Body of pancreas (tissue), 4 donors: ENCODE measurements around the gene CTNS. TPM values are rescaled to one million over a fixed set of nuclear protein-coding genes. Genes with fewer than 3 reads are reported as not detected.
A peak's percentile ranks its signal among the peaks of the same experiment; 100 is the strongest.

Experiments
- ATAC-seq: fragments of 150-250 bp; one replicate; pipeline ENCODE4 v1.9.1; 2016
- DNase-seq, 4 donors: peaks; one replicate each; pipeline ENCODE4 v3.0.0-alpha.2; 2019
- H3K27ac ChIP-seq, 4 donors: fragments of 200-600 bp; sonication (generic); 1 replicate in 3 of 4; 2 replicates in 1 of 4; pipeline versions ENCODE4 v1.5.1 to v1.6.1; 2016 to 2019; ENCODE audit warnings: mild to moderate bottlenecking in 1 of 4, mixed read lengths in 1 of 4, moderate library complexity in 1 of 4
- H3K27me3 ChIP-seq, 2 donors: fragments of 200-600 bp; sonication (generic); one replicate each; pipeline ENCODE4 v1.6.0; 2016; ENCODE audit warnings: mild to moderate bottlenecking in 1 of 2
- H3K36me3 ChIP-seq, 2 donors: fragments of 200-600 bp; sonication (generic); replicated peaks in 1 of 2; 2 replicates each; pipeline ENCODE4 v1.5.1; 2016; ENCODE audit warnings: low read depth in 2 of 2; ENCODE audit not compliant: insufficient read depth in 1 of 2
- H3K4me1 ChIP-seq: fragments of 200-600 bp; sonication (generic); one replicate; pipeline ENCODE4 v1.6.0; 2016
- H3K4me3 ChIP-seq, 2 donors: fragments of 200-600 bp; sonication (generic); 1 replicate in 1 of 2; 2 replicates in 1 of 2; pipeline ENCODE4 v1.5.1; 2016 to 2019
- H3K9me3 ChIP-seq, 3 donors: fragments of 200-600 bp; sonication (generic); 1 replicate in 2 of 3; 2 replicates in 1 of 3; pipeline ENCODE4 v1.5.1; 2016
- POLR2A ChIP-seq, 3 donors: fragments of 450-650 bp; IDR thresholded peaks; one replicate each; pipeline ENCODE4 v1.6.1; 2016; ENCODE audit warnings: antibody characterized with exemption in 3 of 3, mild to moderate bottlenecking in 2 of 3
- WGBS, 2 donors: methylation state at CpG; one replicate each; pipeline ENCODE4 v1.1.5; 2017; 5-methylcytosine and 5-hydroxymethylcytosine counted together
- intact Hi-C: fragments of 100-400 bp; cut with DNase I; formaldehyde crosslinking; loops from one replicate; pipeline ENCODE4 v1.15.1; 2023
- total RNA-seq, 2 donors: library from RNA; depleted of rRNA; stranded (reverse); fragments of >200 nt; gene quantifications; one replicate each; pipeline ENCODE4 v1.1.0, GENCODE V29; 2016
- TF ChIP-seq, protein P1 (sequence below), 7 experiments: fragments of 450-650 bp in 4 of 7; fragments of 200-600 bp in 3 of 7; sonication (generic) in 3 of 7; IDR thresholded peaks; one replicate each; pipeline ENCODE4 v1.5.1; 2016 to 2019; ENCODE audit warnings: antibody characterized with exemption in 7 of 7

CTNS gene
- total RNA-seq, 2 donors from 2014 or later, result 15.8 to 29.3 TPM

DNA sequence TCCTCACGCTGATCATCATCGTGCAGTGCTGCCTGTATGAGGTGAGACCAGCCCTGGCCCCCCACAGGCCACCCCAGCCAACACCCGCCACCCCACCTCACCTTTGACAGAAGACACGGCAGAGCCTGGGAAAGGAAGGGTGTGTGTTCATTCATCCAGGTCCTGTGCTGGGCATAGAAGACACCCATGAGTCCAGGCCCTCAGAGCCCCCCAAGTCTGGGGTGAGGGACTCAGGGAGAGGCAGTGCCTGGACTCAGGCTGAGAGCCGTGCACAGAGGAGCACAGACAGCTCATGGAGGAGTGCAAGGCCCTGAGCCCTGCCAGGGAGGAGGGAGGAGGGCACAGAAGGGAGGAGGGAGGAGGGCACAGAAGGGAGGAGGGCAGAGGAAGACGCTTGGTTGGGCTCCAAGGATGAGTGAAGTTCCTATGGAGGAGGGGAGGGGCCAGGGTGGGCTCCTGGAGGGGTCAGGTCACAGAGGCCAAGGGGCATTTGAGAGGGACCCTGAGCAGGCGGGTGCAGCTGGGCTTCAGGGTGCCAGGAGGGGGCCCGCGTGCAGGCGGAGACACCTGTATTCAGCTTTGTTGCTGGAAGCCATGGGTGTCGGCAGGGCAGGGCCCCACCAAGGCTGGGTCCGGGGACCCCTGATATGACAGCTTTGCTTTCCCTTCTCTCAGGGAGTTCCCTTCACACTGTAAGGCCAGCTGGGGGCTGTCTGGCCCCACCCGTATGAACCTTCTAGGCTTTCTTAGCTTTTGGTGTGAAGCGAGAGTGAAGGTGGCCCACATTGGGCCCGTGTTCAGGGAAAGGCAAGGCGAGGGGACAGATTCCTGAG, 20.4 kb downstream of the CTNS start:
- 86 to 91% methylated on average over 13 to 16 of the region's 16 CpGs for WGBS, 2 donors
- H3K4me3 ChIP-seq, result no peak overlapping the region
- ATAC-seq (no peak), DNase-seq (no peak)
- intact Hi-C loops, result no loop called here
- peaks cover 0 to 2% of the 10 kb centered on the region in 2 donors for H3K36me3 ChIP-seq
- TF ChIP-seq, protein P1, sequence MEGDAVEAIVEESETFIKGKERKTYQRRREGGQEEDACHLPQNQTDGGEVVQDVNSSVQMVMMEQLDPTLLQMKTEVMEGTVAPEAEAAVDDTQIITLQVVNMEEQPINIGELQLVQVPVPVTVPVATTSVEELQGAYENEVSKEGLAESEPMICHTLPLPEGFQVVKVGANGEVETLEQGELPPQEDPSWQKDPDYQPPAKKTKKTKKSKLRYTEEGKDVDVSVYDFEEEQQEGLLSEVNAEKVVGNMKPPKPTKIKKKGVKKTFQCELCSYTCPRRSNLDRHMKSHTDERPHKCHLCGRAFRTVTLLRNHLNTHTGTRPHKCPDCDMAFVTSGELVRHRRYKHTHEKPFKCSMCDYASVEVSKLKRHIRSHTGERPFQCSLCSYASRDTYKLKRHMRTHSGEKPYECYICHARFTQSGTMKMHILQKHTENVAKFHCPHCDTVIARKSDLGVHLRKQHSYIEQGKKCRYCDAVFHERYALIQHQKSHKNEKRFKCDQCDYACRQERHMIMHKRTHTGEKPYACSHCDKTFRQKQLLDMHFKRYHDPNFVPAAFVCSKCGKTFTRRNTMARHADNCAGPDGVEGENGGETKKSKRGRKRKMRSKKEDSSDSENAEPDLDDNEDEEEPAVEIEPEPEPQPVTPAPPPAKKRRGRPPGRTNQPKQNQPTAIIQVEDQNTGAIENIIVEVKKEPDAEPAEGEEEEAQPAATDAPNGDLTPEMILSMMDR (IDR thresholded peaks at IDR 0.05), result no peak
- TF ChIP-seq POLR2A (IDR thresholded peaks at IDR 0.05), result no peak
- H3K9me3 ChIP-seq, result no peaks in the 10 kb centered on the region
- H3K4me1 ChIP-seq, result peaks cover 19% of the 10 kb centered on the region
- H3K27me3 ChIP-seq, result no peaks in the 10 kb centered on the region
- no peak overlapping the region for H3K27ac ChIP-seq

DNA sequence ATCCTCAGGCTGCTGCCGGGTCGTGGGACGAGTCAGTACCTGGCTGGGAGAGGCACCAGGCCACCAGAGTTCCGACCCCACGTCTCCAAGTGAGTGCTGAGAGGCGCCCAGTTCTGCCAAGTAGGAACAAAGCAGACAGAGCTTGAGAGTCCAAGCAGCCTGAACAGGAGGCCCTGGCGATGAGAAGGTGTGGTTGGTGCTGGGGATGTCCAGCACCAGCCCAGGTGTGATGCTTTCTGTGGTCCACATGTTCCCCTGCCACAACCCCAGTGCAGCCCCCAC, 21.0 kb downstream of the CTNS start:
- Histone ChIP-seq H3K4me1 (peaks cover 19% of the 10 kb centered on the region), H3K9me3 (no peaks in the 10 kb centered on the region), H3K27me3 (no peaks in the 10 kb centered on the region), H3K4me3 (no peak overlapping the region), H3K36me3 (peaks cover 0 to 2% of the 10 kb centered on the region in 2 donors), H3K27ac (no peak overlapping the region)
- TF ChIP-seq POLR2A (IDR thresholded peaks at IDR 0.05), result no peak
- TF ChIP-seq, protein P1 (IDR thresholded peaks at IDR 0.05), result no peak
- WGBS, 2 donors, result 88 to 91% methylated on average over 7 of the region's 7 CpGs
- intact Hi-C loops, result no loop called here
- ATAC-seq, result no peak
- DNase-seq, result no peak

DNA sequence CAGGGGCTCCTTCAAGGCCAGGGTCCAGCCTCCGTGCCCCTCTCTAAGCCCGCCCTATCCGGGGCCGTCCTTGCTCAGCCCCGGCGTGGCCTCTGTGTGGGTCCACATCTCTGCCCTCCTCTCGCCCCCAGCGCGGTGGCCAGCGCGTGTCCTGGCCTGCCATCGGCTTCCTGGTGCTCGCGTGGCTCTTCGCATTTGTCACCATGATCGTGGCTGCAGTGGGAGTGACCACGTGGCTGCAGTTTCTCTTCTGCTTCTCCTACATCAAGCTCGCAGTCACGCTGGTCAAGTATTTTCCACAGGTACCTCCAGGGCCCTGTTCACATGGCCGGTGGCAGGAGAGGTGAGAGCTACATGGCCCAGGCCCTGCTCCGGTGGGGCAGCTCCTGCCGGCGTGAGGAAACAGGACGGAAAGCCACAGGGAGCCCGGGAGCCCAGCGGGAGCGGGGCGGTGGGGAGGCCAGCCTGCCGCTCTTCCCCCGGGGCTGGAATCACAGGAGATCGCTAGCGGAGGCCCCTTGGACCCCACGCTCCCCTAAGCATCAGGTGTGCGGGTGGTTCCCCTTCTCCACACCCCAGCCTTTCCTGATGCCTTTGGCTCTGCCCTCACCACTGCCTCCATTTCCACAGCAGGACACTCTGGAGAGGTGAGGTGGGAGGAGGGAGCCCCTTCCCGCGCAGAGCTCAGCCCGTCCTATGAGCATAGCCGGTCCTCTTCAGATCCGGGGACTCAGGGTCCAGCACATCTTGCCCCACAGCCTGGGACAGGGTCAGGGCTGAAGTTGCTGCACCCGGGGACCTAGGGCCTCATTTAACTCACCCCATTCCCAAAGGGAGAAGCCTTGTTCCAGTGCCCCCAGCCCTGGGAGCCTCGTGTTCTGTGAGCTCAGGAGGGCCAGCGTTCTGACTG, 21.6 kb downstream of the CTNS start:
- DNase-seq (no peak), ATAC-seq (no peak)
- WGBS, 2 donors, result 90 to 91% methylated on average over 35 to 40 of the region's 42 CpGs
- Histone ChIP-seq H3K36me3 (peaks cover 2% of the 10 kb centered on the region in 2 donors), H3K9me3 (no peaks in the 10 kb centered on the region), H3K27me3 (no peaks in the 10 kb centered on the region), H3K4me3 (no peak overlapping the region), H3K27ac (no peak overlapping the region), H3K4me1 (peaks cover 19% of the 10 kb centered on the region)
- intact Hi-C loops, result no loop called here
- TF ChIP-seq POLR2A (IDR thresholded peaks at IDR 0.05), result no peak
- TF ChIP-seq, protein P1 (IDR thresholded peaks at IDR 0.05), result no peak

DNA sequence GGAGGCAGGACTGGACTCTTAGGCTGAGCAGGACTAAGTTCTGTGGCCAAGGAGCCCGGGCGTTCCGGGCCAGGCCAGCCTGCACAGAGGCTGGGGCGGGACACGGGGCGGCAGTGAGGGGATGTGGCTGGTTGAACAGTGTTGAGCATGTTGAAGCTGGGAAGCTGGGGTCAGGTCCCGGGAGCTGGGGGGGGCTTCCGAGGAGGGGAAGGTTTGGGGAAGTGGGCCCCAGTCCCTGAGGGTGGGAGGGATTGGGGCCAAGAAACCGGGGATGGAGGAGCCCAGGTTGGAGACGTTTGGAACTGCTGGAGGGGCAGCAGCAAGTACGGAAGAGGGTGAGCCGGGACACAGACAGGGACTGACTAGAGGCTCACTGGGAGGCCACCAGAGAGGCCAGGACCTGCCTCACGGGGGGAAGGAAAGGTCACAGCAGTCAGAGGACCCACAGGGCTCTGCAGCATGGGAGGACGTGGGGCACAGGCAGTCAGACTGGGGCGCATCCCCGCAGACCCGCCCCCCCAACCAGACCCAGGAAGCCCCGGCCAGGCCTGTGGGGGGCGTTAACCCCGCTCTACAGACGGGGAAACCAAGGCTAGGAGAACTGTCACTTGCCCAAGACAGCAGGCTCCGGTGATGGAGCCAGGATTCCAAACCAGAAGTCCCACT, 22.4 kb downstream of the CTNS start:
- intact Hi-C loops, result no loop called here
- WGBS, 2 donors, result 74 to 81% methylated on average over 12 to 21 of the region's 22 CpGs
- no peak overlapping the region for H3K4me3 ChIP-seq
- peaks cover 19% of the 10 kb centered on the region for H3K4me1 ChIP-seq
- H3K27me3 ChIP-seq, result no peaks in the 10 kb centered on the region
- peak overlapping the region in 2 of 4 donors; percentile 66 to 79 for H3K27ac ChIP-seq
- peaks cover 8 to 10% of the 10 kb centered on the region in 2 donors for H3K36me3 ChIP-seq
- TF ChIP-seq, protein P1 (IDR thresholded peaks at IDR 0.05), result no peak
- no peak for TF ChIP-seq POLR2A (IDR thresholded peaks at IDR 0.05)
- H3K9me3 ChIP-seq, result no peaks in the 10 kb centered on the region
- ATAC-seq, result no peak
- no peak for DNase-seq
